GM21619 (cell line): ENCODE data around the gene SLC44A5.
"Not testable (repeated sequence)": the region's sequence is repeated elsewhere in the genome, so short reads cannot be mapped to it uniquely, and the experiment has no call there.

Source experiments
- ATAC-seq: cut with Tn5 transposase; IDR thresholded peaks from one replicate; pipeline ENCODE4 v1.9.1; 2021; ENCODE audit not compliant: unreplicated experiment

SLC44A5 gene

GRCh38 chr1:75293270-75293669, 317.6 kb downstream of the SLC44A5 start:
- ATAC-seq = no peak

DNA sequence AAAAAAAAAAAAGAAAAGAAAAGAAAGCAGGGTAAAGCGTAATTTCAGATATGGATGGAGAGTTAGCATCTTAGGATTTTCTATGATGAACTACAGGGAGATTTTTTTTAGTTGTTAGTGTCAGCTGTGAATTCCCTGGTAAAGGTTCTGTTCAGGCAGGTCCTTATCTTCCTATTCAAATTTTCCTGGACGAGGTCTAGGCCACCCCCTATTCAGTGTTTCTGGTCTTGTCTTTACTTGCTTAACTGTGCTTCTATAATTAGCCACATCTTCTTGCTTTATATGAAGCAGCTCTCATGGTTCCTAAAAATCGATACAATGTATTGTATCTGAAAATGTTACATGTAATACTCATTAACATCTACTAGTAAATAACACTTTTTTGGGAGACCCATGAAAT, 318.9 kb downstream of the SLC44A5 start:
- no peak for ATAC-seq

GRCh38 chr1:75276385-75276784, 334.5 kb downstream of the SLC44A5 start:
- ATAC-seq = no peak

GRCh38 chr1:75275631-75276030, 335.3 kb downstream of the SLC44A5 start:
- ATAC-seq = no peak

DNA sequence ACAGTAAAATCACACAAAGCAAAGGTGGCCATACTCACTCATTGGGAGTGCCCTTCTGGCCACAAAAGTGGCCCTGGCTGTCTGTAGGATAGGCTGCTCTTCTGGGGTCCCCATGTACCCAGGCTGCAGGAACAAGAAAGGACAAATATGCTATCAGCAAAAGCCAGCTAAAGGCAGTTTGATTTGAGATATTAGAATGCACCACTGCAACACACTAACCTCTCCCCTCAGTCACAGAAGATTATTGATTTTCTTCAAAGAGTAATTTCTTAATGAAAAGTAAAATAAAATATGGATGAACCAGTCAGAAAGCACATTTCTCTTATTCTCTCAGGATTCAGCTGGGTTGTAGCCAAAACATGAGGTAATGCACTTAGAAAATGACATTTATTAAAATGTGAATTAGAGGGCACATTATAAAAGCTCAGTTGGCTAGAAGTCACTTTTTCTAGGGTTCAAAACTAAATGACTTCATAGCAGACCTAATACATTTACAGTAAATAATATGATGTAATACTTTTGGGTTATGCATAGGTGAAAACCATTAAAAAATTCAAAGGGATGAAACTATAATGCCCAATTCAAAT, 335.9 kb downstream of the SLC44A5 start:
- no peak for ATAC-seq

DNA sequence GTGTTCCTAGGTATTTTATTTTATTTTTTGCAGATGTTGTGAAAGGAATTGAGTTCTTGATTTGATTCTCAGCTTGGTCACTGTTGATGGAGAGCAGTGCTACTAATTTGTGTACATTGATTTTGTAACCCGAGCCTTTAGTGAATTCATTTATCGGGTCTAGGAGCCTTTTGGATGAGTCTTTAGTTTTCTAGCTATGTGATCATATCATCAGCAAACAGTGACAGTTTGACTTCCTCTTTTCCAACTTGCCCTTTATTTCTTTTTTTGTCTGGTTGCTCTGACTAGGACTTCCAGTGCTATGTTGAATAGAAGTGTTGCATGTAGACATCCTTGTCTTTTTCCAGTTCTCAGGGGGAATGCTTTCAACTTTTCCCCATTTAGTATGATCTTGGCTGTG, 337.8 kb downstream of the SLC44A5 start:
- ATAC-seq = no peak

- ATAC-seq = peak; percentile 94
Observed at GRCh38 chr1:75265792-75266191, 345.1 kb downstream of the SLC44A5 start.

GRCh38 chr1:75264112-75264511, 346.8 kb downstream of the SLC44A5 start:
- no peak for ATAC-seq

GRCh38 chr1:75263616-75264015, 347.3 kb downstream of the SLC44A5 start:
- ATAC-seq = not testable (repeated sequence)

- not testable (repeated sequence) for ATAC-seq
Observed at GRCh38 chr1:75261946-75262345, 349.0 kb downstream of the SLC44A5 start.

DNA sequence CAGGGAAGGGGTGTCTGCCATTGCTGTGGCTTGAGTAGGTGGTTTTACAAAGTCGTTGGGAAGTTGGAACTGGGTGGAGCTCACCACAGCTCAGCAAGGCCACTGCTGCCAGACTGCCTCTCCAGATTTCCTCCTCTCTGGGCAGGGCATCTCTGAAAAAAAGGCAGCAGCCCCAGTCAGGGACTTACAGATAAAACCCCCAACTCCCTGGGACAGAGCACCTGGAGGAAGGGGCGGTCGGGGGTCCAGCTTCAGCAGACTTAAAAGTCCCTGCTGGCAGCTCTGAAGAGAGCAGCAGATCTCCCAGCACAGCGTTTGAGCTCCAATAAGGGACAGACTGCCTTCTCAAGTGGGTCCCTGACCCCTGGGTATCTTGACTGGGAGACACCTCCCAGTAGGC, 352.6 kb downstream of the SLC44A5 start:
- no peak for ATAC-seq

GRCh38 chr1:75257424-75257823, 353.5 kb downstream of the SLC44A5 start:
- no peak for ATAC-seq

DNA sequence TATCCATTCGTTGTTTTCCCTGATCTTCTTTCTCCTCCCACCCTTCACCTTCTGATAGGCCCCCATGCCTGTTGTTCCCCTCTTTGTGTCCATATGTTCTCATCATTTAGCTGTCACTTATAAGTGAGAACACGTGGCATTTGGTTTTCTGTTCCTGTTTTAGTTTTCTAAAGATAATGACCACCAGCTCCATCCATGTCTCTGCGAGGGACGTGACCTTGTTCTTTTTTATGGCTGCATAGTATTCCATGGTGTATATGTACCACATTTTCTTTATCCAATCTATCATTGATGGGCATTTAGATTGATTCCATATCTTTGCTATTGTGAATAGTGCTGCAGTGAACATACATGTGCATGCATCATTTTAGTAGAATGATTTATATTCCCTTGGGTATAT, 360.8 kb downstream of the SLC44A5 start:
- ATAC-seq = not testable (repeated sequence)

GRCh38 chr1:75245239-75245638, 365.7 kb downstream of the SLC44A5 start:
- ATAC-seq = no peak

GRCh38 chr1:75243124-75243523, 367.8 kb downstream of the SLC44A5 start:
- ATAC-seq = no peak

DNA sequence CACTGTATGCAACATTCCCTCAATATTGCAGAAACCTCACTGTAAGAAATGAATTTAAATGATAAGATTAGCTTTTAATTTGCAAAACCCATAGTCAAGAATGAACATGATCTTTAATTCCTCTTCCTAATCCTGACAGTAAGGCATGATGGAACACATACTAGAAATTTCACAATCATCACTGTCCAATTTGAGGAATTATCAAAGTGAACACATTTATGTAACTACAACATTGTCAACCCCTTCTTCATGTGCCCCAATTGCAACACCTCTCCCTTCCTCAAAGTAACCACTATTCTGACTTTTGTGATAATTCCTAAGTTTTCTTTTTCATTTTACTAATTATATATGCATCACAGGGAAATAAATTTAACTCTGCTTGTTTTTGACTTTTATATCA, 373.6 kb downstream of the SLC44A5 start:
- ATAC-seq = no peak

DNA sequence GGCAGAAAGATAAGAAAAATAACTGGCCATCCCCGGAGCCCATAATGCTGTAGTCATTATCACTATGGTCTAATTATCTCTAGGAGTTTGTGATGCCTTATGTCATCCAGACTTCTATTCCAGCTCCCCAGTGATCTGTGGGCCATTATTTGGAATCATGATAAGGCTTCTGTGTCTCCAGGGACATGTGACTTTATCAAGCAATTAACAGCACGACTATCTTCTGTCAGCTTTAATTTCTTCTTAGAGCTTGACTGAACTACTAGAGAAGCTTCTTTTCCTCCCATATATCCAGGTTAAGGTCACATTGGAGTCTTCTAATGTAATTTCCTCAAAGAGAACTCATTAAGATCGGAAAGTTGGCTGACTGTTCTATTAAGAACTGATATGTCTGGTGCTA, 376.4 kb downstream of the SLC44A5 start:
- no peak for ATAC-seq

GRCh38 chr1:75233302-75233929, 377.5 kb downstream of the SLC44A5 start:
- ATAC-seq = peak; percentile 94

GRCh38 chr1:75220072-75220471, 390.8 kb downstream of the SLC44A5 start:
- ATAC-seq = no peak

GRCh38 chr1:75214017-75214416, 396.9 kb downstream of the SLC44A5 start:
- ATAC-seq = no peak

DNA sequence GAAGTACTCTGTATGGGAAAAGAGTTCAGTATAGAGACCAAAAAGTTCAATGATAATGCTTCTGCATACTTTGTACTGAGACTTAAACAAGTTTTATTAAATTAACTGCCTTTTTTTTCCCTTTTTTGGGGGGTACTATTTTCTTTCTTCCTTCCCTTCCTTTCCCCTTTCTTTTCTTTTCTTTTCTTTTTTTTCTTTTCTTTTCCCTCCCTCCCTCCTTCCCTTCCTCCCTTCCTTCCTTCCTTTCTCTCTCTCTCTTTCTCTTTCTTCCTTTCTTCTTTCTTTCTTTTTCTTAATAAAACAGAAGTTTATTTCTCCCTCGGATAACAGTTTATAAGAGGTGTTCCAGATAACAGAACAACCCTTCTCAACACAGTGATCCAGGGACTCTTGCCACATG, 399.3 kb downstream of the SLC44A5 start:
- no peak for ATAC-seq

DNA sequence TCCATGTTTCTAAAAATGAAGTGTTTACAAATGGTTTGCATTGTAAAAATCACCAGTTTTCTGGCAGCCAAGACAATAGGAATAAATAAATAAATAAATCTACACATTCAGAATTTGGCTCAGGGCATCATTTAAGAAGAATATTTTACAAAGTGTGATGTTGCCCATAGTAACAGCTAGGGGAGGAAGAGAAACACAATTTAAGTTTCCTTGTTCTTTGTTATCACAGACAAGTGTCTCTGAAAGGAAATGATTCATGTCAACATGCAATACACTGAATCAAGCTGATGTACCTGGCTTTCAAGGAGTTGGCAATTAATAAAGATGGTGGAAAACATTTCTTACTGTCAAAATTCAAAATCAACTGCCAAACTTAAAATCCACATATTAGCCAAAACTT, 402.1 kb downstream of the SLC44A5 start:
- ATAC-seq = no peak
